ENCODE results near the gene PDXP. TPM values are rescaled to one million over a fixed set of nuclear protein-coding genes. Genes with fewer than 3 reads are reported as not detected.
"Not testable (repeated sequence)": the region's sequence is repeated elsewhere in the genome, so short reads cannot be mapped to it uniquely, and the experiment has no call there.

The PDXP gene, protein sequence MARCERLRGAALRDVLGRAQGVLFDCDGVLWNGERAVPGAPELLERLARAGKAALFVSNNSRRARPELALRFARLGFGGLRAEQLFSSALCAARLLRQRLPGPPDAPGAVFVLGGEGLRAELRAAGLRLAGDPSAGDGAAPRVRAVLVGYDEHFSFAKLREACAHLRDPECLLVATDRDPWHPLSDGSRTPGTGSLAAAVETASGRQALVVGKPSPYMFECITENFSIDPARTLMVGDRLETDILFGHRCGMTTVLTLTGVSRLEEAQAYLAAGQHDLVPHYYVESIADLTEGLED
- total RNA-seq, result 4.0 and 5.1 TPM in 2 replicates
- polyA plus RNA-seq, result 7.9 and 14.7 TPM in 2 replicates
- 6.9 and 16.5 TPM in 2 replicates for polyA plus RNA-seq (2012)
- 14.5 and 15.0 TPM in 2 replicates for polyA minus RNA-seq (ENCODE audit: low replicate concordance)

DNA sequence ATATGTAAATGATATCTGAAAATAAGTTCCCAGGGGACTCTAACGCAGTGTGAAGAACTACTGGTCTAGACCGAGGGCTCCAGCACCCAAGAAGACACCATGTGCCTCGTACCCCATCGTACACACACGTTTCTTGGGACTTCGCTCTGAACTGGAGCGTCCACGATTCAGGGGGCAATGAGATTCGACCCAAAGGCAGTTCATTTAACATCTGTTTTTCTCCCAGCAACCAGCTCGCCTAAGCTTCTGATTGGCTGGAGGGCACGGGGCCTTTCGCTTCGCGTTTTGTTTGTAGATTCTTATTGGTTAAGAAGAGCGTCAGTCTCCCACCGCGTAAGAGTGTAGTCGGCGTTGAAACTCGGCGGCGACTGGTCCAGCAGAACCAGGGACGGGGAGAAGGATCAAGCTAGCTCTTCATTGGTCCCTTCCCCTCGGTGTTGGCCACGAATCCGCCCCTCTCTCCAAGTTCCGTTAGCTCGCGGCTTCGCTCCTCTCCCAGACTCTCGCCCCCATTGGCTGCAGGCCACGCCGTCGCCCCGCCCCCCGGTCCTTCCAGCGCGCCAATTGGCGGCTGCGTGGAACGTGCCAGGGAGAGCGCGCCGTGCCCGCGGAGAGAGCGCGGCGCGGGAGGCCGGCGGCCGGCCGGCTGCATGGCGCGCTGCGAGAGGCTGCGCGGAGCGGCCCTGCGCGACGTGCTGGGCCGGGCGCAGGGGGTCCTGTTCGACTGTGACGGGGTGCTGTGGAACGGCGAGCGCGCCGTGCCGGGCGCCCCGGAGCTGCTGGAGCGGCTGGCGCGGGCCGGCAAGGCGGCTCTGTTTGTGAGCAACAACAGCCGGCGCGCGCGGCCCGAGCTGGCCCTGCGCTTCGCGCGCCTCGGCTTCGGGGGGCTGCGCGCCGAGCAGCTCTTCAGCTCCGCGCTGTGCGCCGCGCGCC, at the start of gene PDXP:
PDXP (plus strand) TSS at position 591 of the 933 bp plus-strand sequence; CDS start at position 651, 60 bp downstream.
- peak within 1 kb of the TSS; percentile 92 for H3K4me2 ChIP-seq (ENCODE audit: extremely low read depth, insufficient read depth, low read length)
- DNase-seq (ENCODE audit: low read depth in 2 of 2), result peak; percentile 100
- peaks cover 27% of the 10 kb centered on the region for H3K4me1 ChIP-seq (ENCODE audit: control insufficient read depth, extremely low read depth, insufficient read depth, low read length)
- no peaks in the 10 kb centered on the region for H3K9me3 ChIP-seq (ENCODE audit: control insufficient read depth, insufficient read depth, low read depth, low read length)
- peaks cover 33% of the 10 kb centered on the region for H3K79me2 ChIP-seq (ENCODE audit: control insufficient read depth, insufficient read depth, low read length)
- H4K20me1 ChIP-seq (ENCODE audit: control insufficient read depth, extremely low read depth, insufficient read depth, low read length), result no peaks in the 10 kb centered on the region
- H3K4me3 ChIP-seq (replicated peaks in 1 of 4; ENCODE audit: control extremely low read depth in 1 of 4, insufficient read depth in 1 of 4, low read depth in 3 of 4, low read length in 4 of 4), result peak within 1 kb of the TSS; percentile 67 to 79 (median 70)
- TF ChIP-seq EZH2 (IDR thresholded peaks at IDR 0.05; ENCODE audit: low read length, missing control alignments), result no peak
- TF ChIP-seq, protein P1, sequence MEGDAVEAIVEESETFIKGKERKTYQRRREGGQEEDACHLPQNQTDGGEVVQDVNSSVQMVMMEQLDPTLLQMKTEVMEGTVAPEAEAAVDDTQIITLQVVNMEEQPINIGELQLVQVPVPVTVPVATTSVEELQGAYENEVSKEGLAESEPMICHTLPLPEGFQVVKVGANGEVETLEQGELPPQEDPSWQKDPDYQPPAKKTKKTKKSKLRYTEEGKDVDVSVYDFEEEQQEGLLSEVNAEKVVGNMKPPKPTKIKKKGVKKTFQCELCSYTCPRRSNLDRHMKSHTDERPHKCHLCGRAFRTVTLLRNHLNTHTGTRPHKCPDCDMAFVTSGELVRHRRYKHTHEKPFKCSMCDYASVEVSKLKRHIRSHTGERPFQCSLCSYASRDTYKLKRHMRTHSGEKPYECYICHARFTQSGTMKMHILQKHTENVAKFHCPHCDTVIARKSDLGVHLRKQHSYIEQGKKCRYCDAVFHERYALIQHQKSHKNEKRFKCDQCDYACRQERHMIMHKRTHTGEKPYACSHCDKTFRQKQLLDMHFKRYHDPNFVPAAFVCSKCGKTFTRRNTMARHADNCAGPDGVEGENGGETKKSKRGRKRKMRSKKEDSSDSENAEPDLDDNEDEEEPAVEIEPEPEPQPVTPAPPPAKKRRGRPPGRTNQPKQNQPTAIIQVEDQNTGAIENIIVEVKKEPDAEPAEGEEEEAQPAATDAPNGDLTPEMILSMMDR (conservative IDR thresholded peaks at IDR 0.05 in 1 of 2, IDR thresholded peaks at IDR 0.05 in 1 of 2; ENCODE audit: low read depth in 1 of 2, low read length in 2 of 2), result no peak
- H3K27me3 ChIP-seq (ENCODE audit: control insufficient read depth, insufficient read depth, low read length), result no peaks in the 10 kb centered on the region
- peaks cover 2% of the 10 kb centered on the region for H3K36me3 ChIP-seq (ENCODE audit: control insufficient read depth, insufficient read depth, low read length)
- peak within 1 kb of the TSS; percentile 64 for H3K27ac ChIP-seq (ENCODE audit: insufficient read depth, low read length)
- peak within 1 kb of the TSS; percentile 65 for H3K9ac ChIP-seq (ENCODE audit: insufficient read depth, low read length)
- H2AFZ ChIP-seq (ENCODE audit: low read length), result peak within 1 kb of the TSS; percentile 70

- peaks cover 6% of the 10 kb centered on the region for H3K4me1 ChIP-seq (ENCODE audit: control insufficient read depth, extremely low read depth, insufficient read depth, low read length)
- no peak overlapping the region for H2AFZ ChIP-seq (ENCODE audit: low read length)
- DNase-seq (ENCODE audit: low read depth in 2 of 2), result peak in 1 of 2 donors; percentile 28
- TF ChIP-seq, protein P1 (conservative IDR thresholded peaks at IDR 0.05 in 1 of 2, IDR thresholded peaks at IDR 0.05 in 1 of 2; ENCODE audit: low read depth in 1 of 2, low read length in 2 of 2), result no peak
- TF ChIP-seq EZH2 (IDR thresholded peaks at IDR 0.05; ENCODE audit: low read length, missing control alignments), result no peak
- H3K4me2 ChIP-seq (ENCODE audit: extremely low read depth, insufficient read depth, low read length), result peak overlapping the region; percentile 95
- H3K27ac ChIP-seq (ENCODE audit: insufficient read depth, low read length), result peak overlapping the region; percentile 88
- peak overlapping the region; percentile 86 to 96 (median 92) for H3K4me3 ChIP-seq (replicated peaks in 1 of 4; ENCODE audit: control extremely low read depth in 1 of 4, insufficient read depth in 1 of 4, low read depth in 3 of 4, low read length in 4 of 4)
- H3K36me3 ChIP-seq (ENCODE audit: control insufficient read depth, insufficient read depth, low read length), result no peaks in the 10 kb centered on the region
- H3K9ac ChIP-seq (ENCODE audit: insufficient read depth, low read length), result peak overlapping the region; percentile 80
- peaks cover 24% of the 10 kb centered on the region for H3K79me2 ChIP-seq (ENCODE audit: control insufficient read depth, insufficient read depth, low read length)
- peaks cover 8% of the 10 kb centered on the region for H3K27me3 ChIP-seq (ENCODE audit: control insufficient read depth, insufficient read depth, low read length)
- H3K9me3 ChIP-seq (ENCODE audit: control insufficient read depth, insufficient read depth, low read depth, low read length), result no peaks in the 10 kb centered on the region
- H4K20me1 ChIP-seq (ENCODE audit: control insufficient read depth, extremely low read depth, insufficient read depth, low read length), result no peaks in the 10 kb centered on the region
Measured at GRCh38 chr22:37609240-37610152, 49.0 kb upstream of the PDXP start.

GRCh38 chr22:37610153-37610475, 48.4 kb upstream of the PDXP start:
- H2AFZ ChIP-seq (ENCODE audit: low read length); H3K9me3 ChIP-seq (ENCODE audit: control insufficient read depth, insufficient read depth, low read depth, low read length); DNase-seq (ENCODE audit: low read depth in 2 of 2); H3K36me3 ChIP-seq (ENCODE audit: control insufficient read depth, insufficient read depth, low read length); H4K20me1 ChIP-seq (ENCODE audit: control insufficient read depth, extremely low read depth, insufficient read depth, low read length); H3K4me1 ChIP-seq (ENCODE audit: control insufficient read depth, extremely low read depth, insufficient read depth, low read length); H3K27me3 ChIP-seq (ENCODE audit: control insufficient read depth, insufficient read depth, low read length): not testable (repeated sequence)
- H3K9ac ChIP-seq (ENCODE audit: insufficient read depth, low read length), result peak overlapping the region; percentile 80
- H3K27ac ChIP-seq (ENCODE audit: insufficient read depth, low read length), result peak overlapping the region; percentile 88
- H3K4me2 ChIP-seq (ENCODE audit: extremely low read depth, insufficient read depth, low read length), result peak overlapping the region; percentile 95
- H3K79me2 ChIP-seq (ENCODE audit: control insufficient read depth, insufficient read depth, low read length), result peaks cover 24% of the 10 kb centered on the region
- H3K4me3 ChIP-seq (replicated peaks in 1 of 4; ENCODE audit: control extremely low read depth in 1 of 4, insufficient read depth in 1 of 4, low read depth in 3 of 4, low read length in 4 of 4), result peak overlapping the region; percentile 86 to 96 (median 92)
